ENCODE measurements around the gene HSD17B2.
A peak's percentile ranks its signal among the peaks of the same experiment; 100 is the strongest.

Gene HSD17B2

DNA sequence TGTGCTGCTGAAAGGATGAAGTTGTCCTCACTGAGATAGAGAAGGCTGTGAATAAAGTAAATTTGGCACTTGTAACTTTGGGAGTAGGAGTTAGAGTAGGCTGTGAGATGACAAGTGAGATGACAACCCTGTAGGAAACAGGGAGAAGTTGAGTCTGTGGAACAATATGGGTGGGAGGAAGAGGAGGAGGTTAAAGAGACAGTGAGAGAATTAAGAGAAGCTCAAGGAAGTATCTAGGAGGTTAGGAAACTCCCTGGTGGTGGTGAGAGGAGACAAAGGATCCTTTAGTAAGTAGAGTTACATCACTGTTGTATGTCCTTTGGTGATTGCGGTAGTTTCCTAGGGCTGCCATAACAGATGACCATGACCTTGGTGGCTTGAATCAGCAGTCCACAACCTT is 10.7 kb upstream of the HSD17B2 start:
- DNase-seq (ENCODE audit: extremely low spot score), result no peak
- ChIA-PET POLR2A (no interaction called here), CTCF (interaction anchor here (0.6 kb wide), 2 partner anchors 33 to 137 kb away, joined by 3 to 5 read pairs; no protein-coding TSS in a partner anchor)
- TF ChIP-seq SUZ12 (IDR thresholded peaks at IDR 0.05) (no peak), HDGF (IDR thresholded peaks at IDR 0.05; ENCODE audit: borderline replicate concordance) (no peak), LEF1 (IDR thresholded peaks at IDR 0.05; ENCODE audit: borderline replicate concordance) (no peak), ARNT (IDR thresholded peaks at IDR 0.05) (no peak), SP1 (IDR thresholded peaks at IDR 0.05) (no peak), CTBP1 (IDR thresholded peaks at IDR 0.05; ENCODE audit: borderline replicate concordance) (no peak), ELF4 (IDR thresholded peaks at IDR 0.05) (no peak), NFRKB (IDR thresholded peaks at IDR 0.05) (no peak), L3MBTL2 (conservative IDR thresholded peaks at IDR 0.05) (no peak), FOXM1 (IDR thresholded peaks at IDR 0.05; ENCODE audit: borderline replicate concordance) (no peak), BHLHE40 (IDR thresholded peaks at IDR 0.05; ENCODE audit: borderline replicate concordance) (no peak)

DNA sequence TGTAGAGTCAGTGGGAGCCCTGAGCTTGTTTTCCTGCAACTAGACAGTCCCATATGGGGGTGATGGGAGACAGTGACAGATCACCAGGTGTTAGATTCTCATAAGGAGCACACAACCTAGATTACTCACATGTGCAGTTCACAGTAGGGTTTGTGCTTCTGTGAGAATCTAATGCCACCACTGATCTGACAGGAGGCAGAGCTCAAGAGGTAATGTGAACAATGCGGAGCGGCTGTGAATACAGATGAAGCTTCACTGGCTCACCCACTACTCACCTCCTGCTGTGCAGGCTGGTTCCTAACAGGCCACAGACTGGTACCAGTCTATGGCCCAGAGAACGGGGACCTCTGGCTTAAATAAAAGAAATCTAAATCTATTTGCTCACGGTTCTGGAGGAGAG is 10.2 kb upstream of the HSD17B2 start:
- TF ChIP-seq HDGF (IDR thresholded peaks at IDR 0.05; ENCODE audit: borderline replicate concordance) (no peak), L3MBTL2 (conservative IDR thresholded peaks at IDR 0.05) (no peak), FOXK2 (IDR thresholded peaks at IDR 0.05) (no peak), FOXM1 (IDR thresholded peaks at IDR 0.05; ENCODE audit: borderline replicate concordance) (no peak), FOXA1 (IDR thresholded peaks at IDR 0.05) (no peak), ARNT (IDR thresholded peaks at IDR 0.05) (no peak), SUZ12 (IDR thresholded peaks at IDR 0.05) (no peak), ZNF384 (IDR thresholded peaks at IDR 0.05) (no peak), LEF1 (IDR thresholded peaks at IDR 0.05; ENCODE audit: borderline replicate concordance) (no peak)
- ChIA-PET CTCF (interaction anchor here (0.6 kb wide), 1 partner anchor 137 kb away, joined by 3 read pairs; no protein-coding TSS in a partner anchor), POLR2A (no interaction called here)
- no peak for DNase-seq (ENCODE audit: extremely low spot score)

DNA sequence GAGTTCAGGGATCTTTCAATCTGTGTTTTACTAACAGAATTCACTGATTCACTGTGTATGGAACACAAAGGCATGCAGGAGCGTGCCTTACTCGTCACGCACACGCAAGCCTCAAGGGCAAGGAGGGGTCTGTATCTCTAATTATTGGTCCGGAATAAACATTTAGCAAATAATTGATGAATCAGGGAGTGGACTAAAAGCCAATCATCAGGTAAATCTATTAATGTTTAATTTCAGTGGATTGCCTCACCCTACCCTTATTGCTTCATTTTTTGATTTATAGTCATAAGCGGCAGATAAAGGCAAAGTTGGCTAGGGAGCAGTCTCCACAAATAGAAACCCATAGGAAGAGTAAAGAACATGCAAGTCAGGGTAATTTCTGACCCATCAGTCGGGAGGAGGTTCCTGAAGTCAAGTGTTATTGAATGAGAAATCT is 7.4 kb upstream of the HSD17B2 start:
- no peak for TF ChIP-seq CTBP1 (IDR thresholded peaks at IDR 0.05; ENCODE audit: borderline replicate concordance)
- DNase-seq (ENCODE audit: extremely low spot score), result no peak
- POLR2A ChIA-PET, result no interaction called here
- CTCF ChIA-PET, result no interaction called here

DNA sequence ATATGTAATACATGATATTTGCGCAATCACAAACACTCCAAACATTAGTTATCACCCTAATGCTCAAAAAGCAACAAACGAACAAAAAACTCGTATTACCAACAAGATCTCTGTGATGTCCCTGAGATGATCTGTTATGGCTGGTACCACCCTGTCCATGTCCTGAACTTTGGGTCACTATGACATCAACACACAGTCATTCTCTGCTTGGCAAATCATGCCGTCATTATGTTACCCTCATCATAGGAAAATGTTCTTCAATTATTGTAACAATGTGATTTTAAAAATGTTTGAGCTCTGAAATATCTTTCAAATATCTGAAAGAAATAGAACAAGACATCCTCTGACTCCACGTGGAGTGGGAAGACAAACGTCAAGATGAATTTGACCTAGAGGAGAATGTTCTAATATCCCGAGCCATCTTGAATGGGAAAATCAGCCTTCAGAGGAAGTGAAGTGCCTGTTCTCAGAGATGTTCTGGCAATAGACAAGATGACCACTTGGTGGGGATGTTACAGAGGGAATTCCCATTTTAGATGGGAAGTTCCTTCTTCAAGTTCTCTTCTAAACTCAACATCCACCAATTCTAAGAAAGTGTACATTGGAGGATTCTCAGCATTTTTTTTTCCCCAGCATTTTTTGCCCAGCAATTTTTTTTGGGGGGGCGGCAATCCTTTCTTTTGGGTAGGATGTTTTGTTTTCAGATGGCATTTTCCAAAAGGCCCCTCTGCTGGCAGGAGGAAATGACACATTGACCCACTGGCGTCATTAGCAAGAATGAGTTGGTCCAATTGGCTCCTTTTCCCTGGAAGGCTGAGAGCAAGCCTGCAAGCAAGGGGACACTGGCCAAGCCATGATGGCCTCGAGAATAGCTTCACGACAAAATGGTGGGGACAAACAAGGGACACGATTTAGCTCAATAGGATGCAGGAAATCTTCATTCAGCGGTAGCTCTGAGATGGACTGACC is 3.7 kb upstream of the HSD17B2 start:
- TF ChIP-seq SUZ12 (IDR thresholded peaks at IDR 0.05), result no peak
- TF ChIP-seq BHLHE40 (IDR thresholded peaks at IDR 0.05; ENCODE audit: borderline replicate concordance), result no peak
- no peak for TF ChIP-seq FOXK2 (IDR thresholded peaks at IDR 0.05)
- no peak for TF ChIP-seq FOXM1 (IDR thresholded peaks at IDR 0.05; ENCODE audit: borderline replicate concordance)
- no peak for TF ChIP-seq L3MBTL2 (conservative IDR thresholded peaks at IDR 0.05)
- TF ChIP-seq HDGF (IDR thresholded peaks at IDR 0.05; ENCODE audit: borderline replicate concordance), result no peak
- no peak for TF ChIP-seq CTBP1 (IDR thresholded peaks at IDR 0.05; ENCODE audit: borderline replicate concordance)
- TF ChIP-seq ELF4 (IDR thresholded peaks at IDR 0.05), result no peak
- ChIA-PET POLR2A (interaction anchor here (0.9 kb wide), 1 partner anchor 199 kb away, joined by 3 read pairs; no protein-coding TSS in a partner anchor), CTCF (interaction anchor here (1.0 to 3.3 kb wide), 2 partner anchors 193 to 199 kb away, joined by 3 to 19 read pairs; no protein-coding TSS in a partner anchor)
- peak; percentile 46 for DNase-seq (ENCODE audit: extremely low spot score)

DNA sequence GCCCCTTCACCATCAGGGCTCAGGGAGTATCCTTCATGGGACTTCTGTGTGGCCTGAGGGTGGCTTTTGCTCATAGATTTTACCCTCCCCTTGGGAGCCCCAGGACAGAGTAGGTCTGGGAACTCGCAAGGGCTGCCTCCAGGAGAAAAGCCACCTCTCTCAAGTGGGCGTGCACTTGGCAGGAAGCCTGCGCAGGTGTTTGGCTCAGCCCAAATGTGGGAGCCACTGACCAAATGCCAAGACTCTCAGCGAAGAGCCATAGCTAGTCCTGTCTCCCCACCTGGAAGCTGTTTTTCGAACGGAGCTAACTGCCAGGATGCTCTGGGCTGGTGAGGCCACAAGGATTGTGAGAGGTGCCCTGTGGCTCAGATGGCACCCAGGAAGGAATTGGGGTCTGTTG is 2.0 kb upstream of the HSD17B2 start:
- ChIA-PET CTCF (interaction anchor here (3.3 kb wide), 1 partner anchor 197 kb away, joined by 19 read pairs; no protein-coding TSS in a partner anchor), POLR2A (no interaction called here)

DNA sequence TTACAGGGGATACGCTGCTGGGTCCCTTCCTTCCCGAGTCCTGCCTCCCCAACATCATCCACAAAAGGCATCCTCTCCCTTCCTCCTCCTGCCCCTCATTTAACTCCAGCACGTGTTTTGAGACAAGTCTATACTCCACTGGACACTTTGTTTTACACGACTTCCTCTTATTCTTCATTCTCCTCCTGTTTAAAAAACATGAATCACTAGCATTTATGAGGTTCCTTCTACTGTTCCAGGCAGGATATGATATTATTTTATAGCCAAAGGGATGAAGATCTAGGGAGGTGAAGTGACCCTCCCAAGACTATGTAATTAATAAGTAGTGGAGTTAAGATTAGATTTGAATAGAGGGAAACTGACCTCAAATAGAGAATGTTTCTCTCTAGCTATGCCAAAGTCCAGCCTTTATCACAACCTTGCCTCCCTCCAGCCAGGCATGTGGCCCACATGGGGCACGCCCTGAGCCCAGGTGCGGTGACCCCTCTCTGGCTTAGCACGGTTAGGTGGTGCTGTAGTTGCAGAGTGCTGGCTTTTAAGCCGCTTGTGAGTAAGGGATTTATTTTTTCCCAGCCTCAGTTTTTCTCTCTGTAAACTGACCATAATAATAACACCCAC is 1.3 kb upstream of the HSD17B2 start:
- ChIA-PET CTCF (no interaction called here), POLR2A (no interaction called here)
- TF ChIP-seq LEF1 (IDR thresholded peaks at IDR 0.05; ENCODE audit: borderline replicate concordance) (no peak), ARNT (IDR thresholded peaks at IDR 0.05) (no peak)
- DNase-seq (ENCODE audit: extremely low spot score), result no peak

More for the DNA sequence above, 2.0 kb upstream of the HSD17B2 start:
- no peak for DNase-seq (ENCODE audit: extremely low spot score)
- no peak for TF ChIP-seq NFRKB (IDR thresholded peaks at IDR 0.05)
- no peak for TF ChIP-seq HDGF (IDR thresholded peaks at IDR 0.05; ENCODE audit: borderline replicate concordance)
- no peak for TF ChIP-seq L3MBTL2 (conservative IDR thresholded peaks at IDR 0.05)
- TF ChIP-seq FOXA1 (IDR thresholded peaks at IDR 0.05), result no peak
- TF ChIP-seq LEF1 (IDR thresholded peaks at IDR 0.05; ENCODE audit: borderline replicate concordance), result no peak
- no peak for TF ChIP-seq FOXM1 (IDR thresholded peaks at IDR 0.05; ENCODE audit: borderline replicate concordance)
- no peak for TF ChIP-seq ZNF384 (IDR thresholded peaks at IDR 0.05)
- TF ChIP-seq ARNT (IDR thresholded peaks at IDR 0.05), result no peak
- TF ChIP-seq SP1 (IDR thresholded peaks at IDR 0.05), result no peak
- no peak for TF ChIP-seq FOXK2 (IDR thresholded peaks at IDR 0.05)
- no peak for TF ChIP-seq ELF4 (IDR thresholded peaks at IDR 0.05)
- TF ChIP-seq TARDBP (IDR thresholded peaks at IDR 0.05), result no peak
- TF ChIP-seq, protein P1, sequence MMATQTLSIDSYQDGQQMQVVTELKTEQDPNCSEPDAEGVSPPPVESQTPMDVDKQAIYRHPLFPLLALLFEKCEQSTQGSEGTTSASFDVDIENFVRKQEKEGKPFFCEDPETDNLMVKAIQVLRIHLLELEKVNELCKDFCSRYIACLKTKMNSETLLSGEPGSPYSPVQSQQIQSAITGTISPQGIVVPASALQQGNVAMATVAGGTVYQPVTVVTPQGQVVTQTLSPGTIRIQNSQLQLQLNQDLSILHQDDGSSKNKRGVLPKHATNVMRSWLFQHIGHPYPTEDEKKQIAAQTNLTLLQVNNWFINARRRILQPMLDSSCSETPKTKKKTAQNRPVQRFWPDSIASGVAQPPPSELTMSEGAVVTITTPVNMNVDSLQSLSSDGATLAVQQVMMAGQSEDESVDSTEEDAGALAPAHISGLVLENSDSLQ (IDR thresholded peaks at IDR 0.05), result no peak

DNA sequence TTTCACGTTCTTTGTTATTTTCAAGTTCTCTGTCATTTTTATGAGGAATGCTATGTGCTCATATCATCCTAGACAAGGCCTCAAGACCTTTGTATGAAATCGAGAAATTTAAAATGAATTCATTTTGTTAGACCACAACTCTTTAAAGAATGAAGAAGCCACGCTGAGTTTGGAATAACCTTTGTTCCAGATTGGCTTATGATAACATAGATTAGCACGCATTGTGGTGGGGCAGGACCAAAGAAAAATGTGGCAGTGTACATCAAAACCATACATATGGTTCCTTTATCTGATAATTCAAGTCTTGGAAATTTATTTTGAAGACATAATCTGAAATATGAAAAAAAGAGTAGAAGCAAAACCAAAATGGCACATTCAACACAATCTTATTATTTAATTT is 2.2 kb downstream of the HSD17B2 start:
- ChIA-PET POLR2A (no interaction called here), CTCF (no interaction called here)
- no peak for DNase-seq (ENCODE audit: extremely low spot score)
- no peak for TF ChIP-seq ZNF384 (IDR thresholded peaks at IDR 0.05)
- TF ChIP-seq SP1 (IDR thresholded peaks at IDR 0.05), result no peak
- TF ChIP-seq FOXK2 (IDR thresholded peaks at IDR 0.05), result no peak
- no peak for TF ChIP-seq FOXM1 (IDR thresholded peaks at IDR 0.05; ENCODE audit: borderline replicate concordance)
- TF ChIP-seq HDGF (IDR thresholded peaks at IDR 0.05; ENCODE audit: borderline replicate concordance), result no peak
- no peak for TF ChIP-seq ARNT (IDR thresholded peaks at IDR 0.05)
